ENCODE measurements around the gene PAX8.

DNA sequence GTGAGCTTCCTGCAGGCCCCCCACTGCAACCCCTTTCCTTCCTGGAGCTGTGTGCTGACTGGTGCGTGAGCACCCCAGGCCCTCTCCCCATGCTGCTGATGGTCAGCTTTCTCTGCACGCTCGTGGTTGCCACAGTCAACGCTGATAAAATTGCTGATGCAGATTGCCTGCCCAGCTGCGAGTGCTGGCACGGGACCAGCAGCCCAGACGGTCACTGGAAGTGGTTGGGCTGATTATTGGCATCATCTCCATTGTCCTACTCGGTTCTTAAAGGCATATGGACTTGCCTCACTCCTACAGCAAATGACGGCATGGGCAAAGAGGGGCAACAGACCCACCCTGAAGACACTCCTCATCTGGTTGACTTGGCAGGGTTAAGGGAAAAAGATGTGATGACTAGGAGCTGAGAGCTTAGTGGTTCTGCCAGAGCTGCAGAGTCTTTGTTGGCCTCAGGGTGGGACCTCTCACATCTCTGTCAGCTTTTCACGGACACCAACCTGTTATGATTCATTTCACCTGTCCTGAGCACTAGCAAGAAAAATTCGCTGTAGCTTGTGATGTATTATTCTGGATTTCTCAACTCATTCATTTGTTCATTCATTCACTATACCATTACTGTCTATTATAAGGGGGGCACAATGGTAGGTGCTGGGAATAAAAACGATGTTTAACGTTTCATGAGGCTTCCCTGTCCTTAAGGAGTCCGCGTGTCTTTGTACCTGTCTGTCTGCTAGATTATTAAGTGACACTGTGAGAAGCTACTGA lies 38.4 kb downstream of the PAX8 start:
- TF ChIP-seq, protein P1, sequence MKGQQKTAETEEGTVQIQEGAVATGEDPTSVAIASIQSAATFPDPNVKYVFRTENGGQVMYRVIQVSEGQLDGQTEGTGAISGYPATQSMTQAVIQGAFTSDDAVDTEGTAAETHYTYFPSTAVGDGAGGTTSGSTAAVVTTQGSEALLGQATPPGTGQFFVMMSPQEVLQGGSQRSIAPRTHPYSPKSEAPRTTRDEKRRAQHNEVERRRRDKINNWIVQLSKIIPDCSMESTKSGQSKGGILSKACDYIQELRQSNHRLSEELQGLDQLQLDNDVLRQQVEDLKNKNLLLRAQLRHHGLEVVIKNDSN (IDR thresholded peaks at IDR 0.05; ENCODE audit: borderline replicate concordance, extremely low read length, insufficient read depth, low read depth, low read length), result no peak
- TF ChIP-seq, protein P2, sequence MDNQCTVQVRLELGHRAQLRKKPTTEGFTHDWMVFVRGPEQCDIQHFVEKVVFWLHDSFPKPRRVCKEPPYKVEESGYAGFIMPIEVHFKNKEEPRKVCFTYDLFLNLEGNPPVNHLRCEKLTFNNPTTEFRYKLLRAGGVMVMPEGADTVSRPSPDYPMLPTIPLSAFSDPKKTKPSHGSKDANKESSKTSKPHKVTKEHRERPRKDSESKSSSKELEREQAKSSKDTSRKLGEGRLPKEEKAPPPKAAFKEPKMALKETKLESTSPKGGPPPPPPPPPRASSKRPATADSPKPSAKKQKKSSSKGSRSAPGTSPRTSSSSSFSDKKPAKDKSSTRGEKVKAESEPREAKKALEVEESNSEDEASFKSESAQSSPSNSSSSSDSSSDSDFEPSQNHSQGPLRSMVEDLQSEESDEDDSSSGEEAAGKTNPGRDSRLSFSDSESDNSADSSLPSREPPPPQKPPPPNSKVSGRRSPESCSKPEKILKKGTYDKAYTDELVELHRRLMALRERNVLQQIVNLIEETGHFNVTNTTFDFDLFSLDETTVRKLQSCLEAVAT (IDR thresholded peaks at IDR 0.05), result no peak
- no peak for TF ChIP-seq ZBED1 (IDR thresholded peaks at IDR 0.05; ENCODE audit: borderline replicate concordance)
- TF ChIP-seq CBFB (IDR thresholded peaks at IDR 0.05; ENCODE audit: low read depth), result no peak
- TF ChIP-seq, protein P3, sequence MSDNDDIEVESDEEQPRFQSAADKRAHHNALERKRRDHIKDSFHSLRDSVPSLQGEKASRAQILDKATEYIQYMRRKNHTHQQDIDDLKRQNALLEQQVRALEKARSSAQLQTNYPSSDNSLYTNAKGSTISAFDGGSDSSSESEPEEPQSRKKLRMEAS (IDR thresholded peaks at IDR 0.05; ENCODE audit: low read depth, low read length), result no peak
- no peak for TF ChIP-seq RCOR1 (conservative IDR thresholded peaks at IDR 0.05; ENCODE audit: low read depth, low read length)
- no peak for TF ChIP-seq FOS (IDR thresholded peaks at IDR 0.05; ENCODE audit: borderline replicate concordance, extremely low read depth, insufficient read length)
- TF ChIP-seq, protein P4, sequence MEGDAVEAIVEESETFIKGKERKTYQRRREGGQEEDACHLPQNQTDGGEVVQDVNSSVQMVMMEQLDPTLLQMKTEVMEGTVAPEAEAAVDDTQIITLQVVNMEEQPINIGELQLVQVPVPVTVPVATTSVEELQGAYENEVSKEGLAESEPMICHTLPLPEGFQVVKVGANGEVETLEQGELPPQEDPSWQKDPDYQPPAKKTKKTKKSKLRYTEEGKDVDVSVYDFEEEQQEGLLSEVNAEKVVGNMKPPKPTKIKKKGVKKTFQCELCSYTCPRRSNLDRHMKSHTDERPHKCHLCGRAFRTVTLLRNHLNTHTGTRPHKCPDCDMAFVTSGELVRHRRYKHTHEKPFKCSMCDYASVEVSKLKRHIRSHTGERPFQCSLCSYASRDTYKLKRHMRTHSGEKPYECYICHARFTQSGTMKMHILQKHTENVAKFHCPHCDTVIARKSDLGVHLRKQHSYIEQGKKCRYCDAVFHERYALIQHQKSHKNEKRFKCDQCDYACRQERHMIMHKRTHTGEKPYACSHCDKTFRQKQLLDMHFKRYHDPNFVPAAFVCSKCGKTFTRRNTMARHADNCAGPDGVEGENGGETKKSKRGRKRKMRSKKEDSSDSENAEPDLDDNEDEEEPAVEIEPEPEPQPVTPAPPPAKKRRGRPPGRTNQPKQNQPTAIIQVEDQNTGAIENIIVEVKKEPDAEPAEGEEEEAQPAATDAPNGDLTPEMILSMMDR (IDR thresholded peaks at IDR 0.05 in 2 of 3, conservative IDR thresholded peaks at IDR 0.05 in 1 of 3; ENCODE audit: control insufficient read depth in 2 of 3, extremely low read depth in 1 of 3, insufficient read depth in 1 of 3, low read depth in 3 of 3, low read length in 3 of 3), result no peak
- TF ChIP-seq EP300 (IDR thresholded peaks at IDR 0.05; ENCODE audit: borderline replicate concordance in 1 of 2, control insufficient read depth in 1 of 2, low read depth in 2 of 2, low read length in 2 of 2), result no peak
- TF ChIP-seq EZH2 (IDR thresholded peaks at IDR 0.05; ENCODE audit: borderline replicate concordance, control insufficient read depth, low read depth, low read length), result no peak
- no peak for TF ChIP-seq ZNF24 (IDR thresholded peaks at IDR 0.05)
- no peak for TF ChIP-seq FOXM1 (IDR thresholded peaks at IDR 0.05; ENCODE audit: low read depth, low read length)
- no peak for TF ChIP-seq TARDBP (IDR thresholded peaks at IDR 0.05; ENCODE audit: borderline replicate concordance)

Data from GM12878 (cell line).